Stimulated activated naive CD4-positive, alpha-beta T cell treated with Interleukin-2 at 50 U/mL for 16 hours (primary cell): ENCODE measurements around the gene GAL3ST2.
"Not testable (repeated sequence)": the region's sequence is repeated elsewhere in the genome, so short reads cannot be mapped to it uniquely, and the experiment has no call there.

ENCODE experiments used
- DNase-seq: peaks from one replicate; lab custom pipeline; 2025; lab: John Stamatoyannopoulos, UW

GAL3ST2 gene

DNA sequence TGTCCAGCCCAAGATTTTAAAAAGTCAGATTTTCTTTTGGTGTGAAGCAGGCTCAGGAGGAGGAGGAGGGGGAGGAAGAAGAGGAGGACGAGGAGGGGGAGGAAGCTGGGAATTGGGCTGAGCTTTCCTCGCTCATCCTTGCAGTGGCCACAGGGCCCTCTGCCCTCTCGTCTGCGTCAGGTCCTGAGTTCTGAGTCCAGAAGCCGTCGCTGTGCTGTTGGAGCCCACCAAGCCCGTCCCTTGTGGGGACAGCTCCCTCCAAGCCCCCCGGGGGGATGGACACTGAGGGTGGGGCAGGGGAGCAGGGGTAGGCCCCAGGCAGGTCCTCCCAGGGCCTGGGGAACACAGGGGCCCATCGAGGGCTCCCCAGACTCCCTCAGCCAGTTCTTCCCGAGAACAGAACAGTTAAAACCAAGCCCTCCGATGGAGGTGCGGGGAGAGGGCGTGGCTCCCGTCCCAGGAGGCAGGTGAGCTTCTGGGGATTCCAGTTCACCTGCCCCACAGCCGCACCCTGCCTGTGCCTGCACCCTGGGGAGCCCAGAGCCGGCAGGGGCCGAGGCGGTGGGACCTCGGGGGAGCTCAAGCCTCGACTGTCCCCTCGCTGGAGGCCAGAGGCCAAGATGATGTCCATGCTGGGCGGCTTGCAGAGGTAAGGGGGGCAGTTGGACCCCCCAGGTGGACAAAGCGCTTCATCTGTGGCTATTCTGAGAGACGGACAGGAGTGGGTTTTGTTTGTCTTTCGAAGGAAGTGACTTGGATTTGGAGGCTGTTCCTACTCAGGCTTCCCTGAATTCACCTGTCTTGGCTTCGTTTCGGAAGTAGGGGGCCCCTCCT is at the start of gene GAL3ST2:
GAL3ST2 (plus strand) TSS at position 487 of the 834 bp plus-strand sequence; CDS start at position 621, 134 bp downstream.
- DNase-seq, result no peak

DNA sequence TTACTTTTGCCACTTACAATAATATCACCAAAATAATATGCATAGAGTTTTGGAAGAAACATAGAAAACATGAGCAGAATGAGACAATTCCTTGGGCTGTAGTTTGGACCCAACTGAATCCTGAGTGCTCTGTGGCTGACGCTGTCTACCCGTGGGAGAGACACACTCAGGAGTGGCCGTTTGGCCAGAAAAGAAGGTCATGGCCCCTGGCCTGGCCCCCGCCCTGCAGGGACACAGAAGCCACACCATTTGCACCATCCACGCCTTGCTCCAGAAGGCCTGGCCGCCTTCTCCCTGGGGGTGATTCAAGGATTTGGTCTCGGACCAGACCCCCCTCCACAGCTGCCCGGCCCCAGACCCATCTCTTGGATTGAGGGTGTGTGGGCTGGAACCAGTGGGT is 48.6 kb upstream of the GAL3ST2 start:
- no peak for DNase-seq

DNA sequence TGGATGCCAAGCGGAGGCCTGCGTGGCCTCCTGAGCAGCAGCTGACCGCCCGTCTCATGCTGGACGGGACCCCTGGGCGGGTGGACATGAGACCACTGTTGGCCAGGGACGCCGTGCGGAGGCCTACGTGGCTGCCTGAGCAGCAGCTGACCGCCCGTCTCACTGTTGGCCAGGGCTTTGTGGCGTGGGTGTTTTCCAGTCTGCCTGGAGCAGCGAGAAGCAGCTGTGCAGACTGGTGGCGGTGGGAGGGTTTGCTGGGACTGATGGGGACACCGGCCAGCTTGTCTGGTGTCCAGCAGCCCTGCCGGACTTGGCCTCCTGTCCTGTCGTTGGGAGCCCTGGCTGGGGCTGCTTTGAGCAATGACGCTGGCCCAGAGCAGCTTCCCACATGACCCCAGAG is 48.0 kb upstream of the GAL3ST2 start:
- no peak for DNase-seq

DNA sequence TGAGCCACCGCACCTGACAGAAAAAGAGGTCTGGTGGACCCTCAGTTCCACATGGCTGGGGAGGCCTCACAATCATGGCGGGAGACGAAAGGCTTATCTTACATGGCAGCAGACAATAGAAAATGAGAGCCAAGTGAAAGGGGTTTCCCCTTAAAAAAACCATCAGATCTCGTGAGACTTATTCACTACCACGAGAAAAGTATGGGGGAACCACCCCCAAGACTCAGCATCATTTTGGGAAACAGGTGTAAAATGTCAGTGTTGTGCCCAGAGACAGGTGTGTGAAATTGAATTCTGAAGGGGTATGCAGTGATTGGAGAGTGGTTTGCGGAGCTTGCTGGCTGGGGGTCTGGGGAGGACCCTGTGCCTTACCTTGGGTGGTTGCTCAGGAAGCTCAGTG is 46.8 kb upstream of the GAL3ST2 start:
- DNase-seq, result no peak

DNA sequence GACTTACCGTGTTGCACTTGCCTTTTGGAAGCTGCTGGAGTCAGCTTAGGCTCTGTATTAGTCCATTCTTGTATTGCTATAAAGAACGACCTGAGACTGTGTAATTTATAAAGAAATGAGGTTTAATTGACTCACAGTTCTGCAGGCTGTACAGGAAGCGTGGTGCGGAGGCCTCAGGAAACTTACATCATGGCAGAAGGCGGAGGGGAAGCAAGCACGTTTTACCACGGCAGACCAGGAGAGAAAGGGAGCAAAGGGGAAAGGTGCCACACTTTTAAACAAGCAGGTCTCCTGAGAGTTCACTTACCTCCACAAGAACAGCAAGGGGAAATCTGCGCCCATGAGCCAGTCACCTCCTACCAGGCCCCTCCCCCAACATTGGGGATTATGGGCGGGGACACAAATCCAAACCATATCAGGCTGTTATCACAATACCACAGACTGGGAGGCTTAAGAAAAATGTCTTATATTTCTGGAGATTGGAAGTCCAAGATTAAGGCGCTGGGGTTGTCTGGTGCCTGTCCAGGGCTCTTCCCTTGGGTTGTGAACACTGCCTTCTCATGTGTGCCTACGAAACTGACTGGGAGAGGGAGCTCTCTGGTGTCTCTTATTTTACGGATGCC is 45.8 kb upstream of the GAL3ST2 start:
- peak; percentile 8 for DNase-seq

DNA sequence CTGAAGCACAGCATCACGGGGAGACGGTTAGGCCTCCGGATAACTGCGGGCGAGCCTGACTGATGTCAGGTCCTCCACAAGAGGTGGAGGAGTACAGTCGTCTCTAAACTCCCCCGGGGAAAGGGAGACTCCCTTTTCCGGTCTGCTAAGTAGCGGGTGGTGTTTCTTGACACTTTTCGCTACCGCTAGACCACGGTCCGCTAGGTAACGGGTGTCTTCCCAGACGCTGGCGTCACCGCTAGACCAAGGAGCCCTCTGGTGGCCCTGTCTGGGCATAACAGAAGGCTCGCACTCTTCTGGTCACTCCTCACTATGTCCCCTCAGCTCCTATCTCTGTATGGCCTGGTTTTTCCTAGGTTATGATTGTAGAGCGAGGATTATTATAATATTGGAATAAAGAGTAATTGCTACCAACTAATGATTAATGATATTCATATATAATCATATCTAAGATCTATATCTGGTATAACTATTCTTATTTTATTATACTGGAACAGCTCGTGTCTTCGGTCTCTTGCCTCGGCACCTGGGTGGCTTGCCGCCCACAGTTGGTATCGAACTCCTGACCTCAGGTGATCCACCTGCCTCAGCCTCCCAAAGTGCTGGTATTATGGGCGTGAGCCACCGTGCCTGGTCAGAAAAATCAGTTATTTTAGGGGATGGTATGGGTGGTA is 44.0 kb upstream of the GAL3ST2 start:
- DNase-seq, result peak; percentile 43

DNA sequence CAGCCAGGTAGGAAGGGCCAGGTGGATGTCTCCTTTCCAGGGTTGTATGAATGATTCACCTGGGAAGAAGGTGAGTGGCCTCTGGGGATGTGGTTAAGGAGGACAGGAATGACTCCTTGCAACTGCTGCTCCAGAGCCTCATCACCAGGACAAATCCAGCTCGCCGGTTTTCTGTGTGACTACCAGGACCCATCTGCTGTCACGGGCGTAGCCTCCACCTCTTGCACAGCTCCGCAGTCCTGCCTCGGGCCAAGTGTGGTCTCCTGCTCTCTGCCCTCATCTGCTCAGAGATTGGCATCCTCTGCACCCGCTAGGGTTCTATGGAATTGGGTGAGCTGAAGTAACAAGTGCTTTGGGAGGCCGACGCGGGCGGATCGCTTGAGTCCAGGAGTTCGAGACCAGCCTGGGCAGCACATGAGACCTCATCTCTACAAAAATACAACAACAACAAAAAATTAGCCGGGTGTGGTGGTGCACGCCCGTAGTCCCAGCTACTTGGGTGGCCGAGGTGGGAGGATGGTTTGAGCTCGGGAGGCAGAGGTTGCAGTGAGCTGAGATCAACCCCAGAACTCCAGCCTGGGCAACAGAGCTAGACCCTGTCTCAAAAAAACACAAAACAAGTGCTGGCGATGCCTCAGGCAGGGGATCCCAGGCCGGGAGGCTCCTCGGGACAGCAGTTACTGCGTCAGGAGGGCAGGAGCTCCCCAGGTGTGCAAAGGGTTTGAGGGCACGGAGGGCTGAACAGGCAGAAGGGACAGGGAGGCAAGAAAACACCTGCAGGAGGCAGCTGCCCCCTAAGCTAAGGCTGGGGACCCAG is 43.0 kb upstream of the GAL3ST2 start:
- DNase-seq, result no peak

DNA sequence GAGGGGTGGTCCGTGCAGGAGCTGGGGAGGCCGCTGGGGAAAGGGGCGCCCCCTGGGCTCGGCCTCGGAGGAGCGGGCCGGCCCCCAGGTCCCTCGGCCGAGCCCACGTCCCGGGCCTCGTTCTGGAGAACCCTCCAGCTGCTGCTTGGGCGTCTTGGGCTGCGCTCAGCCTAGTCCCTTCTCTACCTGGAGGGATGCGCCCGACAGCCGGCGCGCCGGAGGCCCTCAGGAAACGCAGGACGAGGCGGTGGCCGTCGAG is 42.5 kb upstream of the GAL3ST2 start:
- no peak for DNase-seq

DNA sequence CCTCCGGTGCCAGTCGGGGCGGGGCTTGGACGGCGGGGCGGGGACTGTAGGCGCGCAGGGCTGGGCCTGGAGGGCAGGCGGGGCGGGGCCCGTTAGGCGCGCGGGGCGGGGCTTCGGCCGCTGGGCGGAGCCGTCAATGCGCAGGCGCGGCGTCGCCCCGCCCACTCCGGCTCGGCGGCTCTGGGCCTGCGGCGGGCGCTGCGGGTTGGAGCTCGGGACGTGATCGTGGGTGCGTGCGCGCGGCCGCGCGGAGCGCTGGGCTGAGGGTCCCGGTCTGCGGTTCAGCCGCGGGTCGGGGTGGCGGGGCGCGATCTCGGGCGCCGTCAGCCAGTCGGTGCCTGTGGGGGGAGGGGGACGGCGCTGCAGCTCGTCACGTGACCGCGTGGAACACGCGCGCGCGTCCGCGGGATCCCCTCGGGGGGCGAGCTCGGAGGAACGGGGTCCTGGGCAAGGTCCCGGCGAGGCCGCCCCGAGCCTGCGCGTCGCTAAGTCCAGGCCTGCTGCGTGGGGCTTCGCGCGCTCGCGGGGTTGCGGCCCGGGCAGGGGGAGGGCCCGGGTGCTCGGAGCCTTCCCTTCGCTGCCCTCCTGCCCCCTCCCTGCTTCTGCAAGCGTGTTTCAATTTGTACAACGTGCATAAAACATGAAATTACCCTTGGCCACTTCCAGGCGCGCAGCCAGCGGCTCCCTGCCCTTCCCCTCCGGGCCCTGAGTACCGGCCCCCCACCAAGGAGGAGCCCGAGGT is 42.0 kb upstream of the GAL3ST2 start, which contains the start of gene D2HGDH:
D2HGDH (plus strand) TSS at position 164 of the 742 bp plus-strand sequence. CDS start 595 bp downstream, outside the sequence.
- peak; percentile 94 for DNase-seq

DNA sequence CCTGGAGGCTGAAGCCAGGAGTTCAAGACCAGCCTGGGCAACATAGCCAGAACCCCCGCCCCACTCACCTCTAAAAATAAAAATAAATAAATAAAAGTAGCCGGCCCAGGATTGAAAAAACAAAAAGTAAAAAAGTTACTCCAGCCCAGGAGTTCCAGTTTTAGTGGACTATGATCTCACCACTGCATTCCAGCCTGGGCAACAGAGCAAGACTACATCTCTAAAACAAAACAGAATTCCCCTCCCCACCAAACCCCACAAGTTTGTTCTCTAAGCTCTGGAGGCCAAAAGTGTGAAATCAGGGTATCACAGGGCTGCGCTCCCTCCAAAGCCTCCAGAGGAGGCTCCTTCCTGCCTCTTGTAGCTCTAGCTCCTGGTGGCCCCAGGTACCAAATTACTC is 40.5 kb upstream of the GAL3ST2 start:
- no peak for DNase-seq

DNA sequence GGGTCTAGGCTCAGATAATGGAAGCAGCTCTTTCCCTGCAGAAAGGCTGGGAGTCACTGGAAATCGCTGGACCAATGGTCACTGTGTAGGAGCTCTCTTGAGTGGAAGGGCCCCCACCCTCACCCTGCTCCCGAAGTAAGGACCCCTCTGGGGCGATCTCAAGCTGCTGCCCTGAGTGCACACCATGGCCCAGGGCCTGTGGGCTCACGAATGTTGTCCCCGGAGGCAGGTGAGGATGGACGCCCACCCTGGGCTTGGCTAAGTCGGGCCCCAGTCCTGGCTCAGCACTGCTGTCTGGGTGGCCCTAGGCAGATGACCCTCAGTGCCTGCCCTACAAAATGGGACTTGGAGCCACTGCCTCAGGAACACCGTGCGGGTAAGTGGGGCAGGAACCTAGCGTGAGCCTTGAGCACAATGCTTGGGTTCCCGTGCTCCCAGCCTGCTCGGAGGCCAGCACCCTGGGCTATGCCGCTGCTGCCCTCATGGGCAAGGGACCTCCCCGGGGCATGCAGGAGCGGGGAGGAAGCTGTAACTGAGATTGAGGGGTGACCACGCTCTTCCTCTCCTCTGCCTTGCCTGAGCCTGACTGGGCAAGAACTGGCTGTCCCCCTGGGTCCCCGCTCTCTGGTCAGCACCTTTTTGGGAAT is 38.5 kb upstream of the GAL3ST2 start:
- no peak for DNase-seq

DNA sequence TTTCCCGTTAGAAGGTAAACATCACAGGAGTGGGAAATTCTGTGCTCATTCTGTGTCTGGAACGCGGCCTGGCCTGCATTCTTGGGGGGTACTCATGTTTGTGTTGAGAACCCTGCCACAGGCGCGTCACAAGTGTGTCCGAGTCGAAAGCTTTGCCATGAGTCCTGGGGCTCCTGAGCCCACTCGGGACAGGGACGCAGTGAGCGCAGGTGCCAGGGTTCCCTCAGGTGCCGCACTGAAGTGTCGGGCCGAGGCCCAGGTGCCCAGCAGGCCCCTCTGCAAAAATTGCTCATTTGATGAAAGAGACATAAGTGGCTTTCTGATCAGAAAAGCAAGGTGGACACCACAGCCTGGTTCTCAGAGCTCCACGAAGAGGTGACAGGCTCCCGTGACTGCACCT is 37.4 kb upstream of the GAL3ST2 start:
- DNase-seq, result no peak

DNA sequence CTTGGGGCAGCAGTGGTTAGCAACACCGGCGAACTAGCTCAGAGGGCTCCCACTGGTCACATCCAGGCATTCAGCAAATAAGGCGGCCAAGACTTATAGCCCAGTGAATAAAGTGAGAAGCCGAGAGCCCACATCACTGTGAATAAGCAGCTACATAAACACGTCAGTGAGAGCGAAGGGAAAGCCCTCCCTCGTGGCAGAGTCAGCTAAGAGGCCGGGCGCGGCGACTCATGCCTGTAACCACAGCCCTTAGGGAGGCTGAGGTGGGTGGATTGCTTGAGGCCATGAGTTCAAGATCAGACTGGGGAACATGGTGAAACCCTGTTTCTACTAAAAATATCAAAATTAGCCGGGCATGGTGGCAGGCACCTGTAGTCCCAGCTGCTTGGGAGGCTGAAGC is 37.0 kb upstream of the GAL3ST2 start:
- DNase-seq, result peak; percentile 58

DNA sequence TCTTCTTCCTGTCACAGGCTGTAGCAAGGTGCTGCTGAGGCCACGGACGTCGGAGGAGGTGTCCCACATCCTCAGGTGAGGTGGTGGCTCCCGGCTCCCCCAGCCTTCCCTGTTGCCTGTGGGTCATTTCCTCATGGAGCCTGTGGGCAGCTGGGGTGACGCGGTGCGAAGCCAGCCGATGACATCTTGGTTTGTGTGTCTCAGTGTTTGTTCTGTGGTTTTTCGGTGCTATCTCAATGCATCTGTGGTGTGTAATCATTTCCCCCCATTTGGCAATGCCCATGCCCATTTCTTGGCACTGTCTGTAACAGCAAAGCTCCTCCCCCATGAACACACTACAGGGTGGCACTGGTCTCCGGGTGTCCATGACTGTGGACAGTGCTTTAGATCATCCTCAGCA is 35.6 kb upstream of the GAL3ST2 start:
- peak; percentile 30 for DNase-seq

DNA sequence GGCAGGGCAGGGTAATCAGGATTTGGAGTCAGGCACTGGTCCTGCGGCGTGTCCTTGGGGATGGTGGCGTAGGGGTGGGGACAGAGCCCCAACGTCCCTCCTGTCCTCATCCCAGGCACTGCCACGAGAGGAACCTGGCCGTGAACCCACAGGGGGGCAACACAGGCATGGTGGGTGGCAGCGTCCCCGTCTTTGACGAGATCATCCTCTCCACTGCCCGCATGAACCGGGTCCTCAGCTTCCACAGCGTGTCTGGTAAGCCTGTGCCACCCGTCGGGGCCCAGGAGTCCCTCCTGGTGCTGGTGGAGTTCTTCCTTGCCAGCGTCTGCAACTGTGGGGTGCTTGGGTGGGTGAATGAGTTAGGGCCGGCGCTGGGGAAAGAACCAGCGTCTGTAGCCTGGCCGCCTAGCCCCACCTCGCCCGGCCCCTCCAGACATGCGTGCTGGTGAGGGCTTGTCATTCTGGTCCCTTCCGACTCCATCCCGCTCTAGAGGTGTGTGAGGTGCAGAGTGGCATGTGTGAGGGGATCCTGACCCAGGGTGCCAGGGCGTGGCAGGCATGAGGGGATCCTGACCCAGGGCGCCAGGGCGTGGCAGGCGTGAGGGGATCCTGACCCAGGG is 34.2 kb upstream of the GAL3ST2 start:
- no peak for DNase-seq

DNA sequence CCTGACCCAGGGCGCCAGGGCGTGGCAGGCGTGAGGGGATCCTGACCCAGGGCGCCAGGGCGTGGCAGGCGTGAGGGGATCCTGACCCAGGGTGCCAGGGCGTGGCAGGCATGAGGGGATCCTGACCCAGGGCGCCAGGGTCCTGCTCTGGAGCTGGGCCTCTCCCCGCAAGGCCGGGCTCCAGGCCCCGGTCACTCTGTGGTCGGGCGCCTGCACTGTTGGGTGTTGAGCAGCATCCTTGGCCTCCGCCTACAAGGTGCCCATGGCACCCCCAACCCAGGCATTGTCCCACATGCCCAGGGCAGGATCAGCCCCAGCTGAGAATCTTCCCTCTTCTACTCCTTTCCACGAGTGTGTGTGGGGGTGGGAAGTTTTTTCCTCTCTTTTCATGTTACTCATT is 33.6 kb upstream of the GAL3ST2 start:
- not testable (repeated sequence) for DNase-seq

DNA sequence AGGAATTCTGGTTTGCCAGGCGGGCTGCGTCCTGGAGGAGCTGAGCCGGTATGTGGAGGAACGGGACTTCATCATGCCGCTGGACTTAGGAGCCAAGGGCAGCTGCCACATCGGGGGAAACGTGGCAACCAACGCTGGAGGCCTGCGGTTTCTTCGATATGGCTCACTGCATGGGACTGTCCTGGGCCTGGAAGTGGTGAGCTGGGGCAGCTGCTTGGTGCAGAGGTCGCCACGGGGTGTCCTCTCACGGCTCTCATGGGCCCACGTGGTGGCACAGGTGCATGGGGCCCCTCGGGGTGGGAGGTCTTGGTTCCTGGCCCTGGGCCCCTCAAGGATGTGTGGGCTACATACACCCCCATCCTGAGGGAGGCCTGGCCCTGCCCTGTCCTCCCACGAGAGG is 33.0 kb upstream of the GAL3ST2 start:
- DNase-seq, result no peak

DNA sequence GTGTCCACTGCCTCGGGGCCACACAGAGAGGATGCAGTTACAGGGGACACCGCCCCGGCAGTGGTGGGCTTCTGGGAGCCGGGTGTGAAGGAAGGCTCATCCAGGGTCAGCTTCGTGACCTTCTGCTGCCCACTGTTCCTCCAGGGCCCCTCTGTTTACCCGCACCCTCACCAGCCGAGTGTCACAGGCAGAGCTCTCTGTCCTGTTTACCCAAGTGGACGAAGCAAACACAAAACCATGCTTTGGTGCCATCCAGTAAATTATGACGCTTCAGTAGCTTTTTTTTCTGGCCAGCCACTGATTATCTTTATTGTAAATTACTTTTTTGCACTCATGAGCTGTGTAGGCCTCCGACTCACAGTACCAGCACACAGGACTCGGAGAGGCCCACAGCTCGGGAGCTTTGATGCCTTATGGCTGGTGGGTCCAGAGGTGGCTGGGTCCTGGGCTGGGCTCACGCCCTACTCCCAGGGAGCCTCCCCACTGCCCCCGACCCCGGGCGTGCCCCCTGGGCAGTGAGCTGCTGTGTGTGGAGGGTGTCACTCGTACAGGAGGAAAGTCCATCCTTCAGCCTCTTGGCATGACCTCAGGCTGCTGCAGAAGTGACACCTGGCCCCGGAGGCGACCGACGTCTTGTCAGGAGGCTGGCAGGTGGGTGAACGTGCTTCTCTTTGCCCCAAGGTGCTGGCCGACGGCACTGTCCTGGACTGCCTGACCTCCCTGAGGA is 32.4 kb upstream of the GAL3ST2 start:
- no peak for DNase-seq

DNA sequence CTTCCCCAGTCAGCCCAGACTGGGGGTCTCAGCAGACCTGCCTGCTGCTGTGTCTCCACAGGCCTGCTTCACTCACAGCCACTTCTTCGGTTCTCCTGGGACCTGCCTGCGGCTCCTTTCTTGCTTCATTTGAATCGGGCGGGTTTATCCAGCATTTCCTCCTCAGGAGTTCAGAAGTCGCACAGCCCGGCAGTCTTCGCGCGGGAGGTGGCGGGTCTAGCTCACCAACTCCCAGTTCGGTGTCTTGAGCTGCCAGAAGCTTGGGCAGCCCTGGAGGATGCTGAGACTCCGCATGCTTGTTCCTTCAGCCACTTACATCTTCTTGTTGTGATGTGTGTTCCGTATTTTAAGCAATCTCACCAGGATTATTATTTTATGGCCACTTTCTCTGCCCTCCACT is 31.3 kb upstream of the GAL3ST2 start:
- DNase-seq, result no peak

DNA sequence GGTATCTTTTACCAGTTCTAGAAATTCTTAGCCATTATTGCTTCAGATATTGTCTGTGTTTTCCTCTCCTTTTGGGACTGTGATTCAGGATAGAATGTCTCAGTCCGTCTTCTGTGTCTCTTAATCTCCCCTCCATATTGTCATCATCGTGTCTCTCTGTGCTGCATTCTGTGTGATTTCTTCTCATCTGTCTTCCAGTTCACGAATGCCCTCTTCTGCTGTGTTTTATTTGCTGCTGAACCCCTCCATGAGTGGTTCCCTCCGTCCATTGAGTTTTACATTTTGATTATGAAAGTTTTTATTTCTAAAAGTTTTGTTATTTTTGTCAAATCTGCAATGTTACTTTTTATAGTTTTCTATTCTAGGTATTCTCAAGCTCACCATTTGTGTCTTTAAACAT is 30.5 kb upstream of the GAL3ST2 start:
- DNase-seq, result no peak
